GM06990 (cell line): ENCODE measurements around the gene ABCA12.

ENCODE experiments used
- DNase-seq: peaks from one replicate; pipeline ENCODE4 v3.0.0-alpha.2; 2011; ENCODE audit not compliant: insufficient read length; ENCODE audit errors: extremely low read depth
- H3K27me3 ChIP-seq: replicated peaks from 2 replicates; pipeline ENCODE4 v1.6.0; 2011; ENCODE audit warnings: low read length; ENCODE audit not compliant: control insufficient read depth, insufficient read depth
- H3K36me3 ChIP-seq: 2 replicates; pipeline ENCODE4 v1.5.1; 2011; ENCODE audit warnings: low read length; ENCODE audit not compliant: control insufficient read depth, insufficient read depth
- H3K4me3 ChIP-seq: replicated peaks from 2 replicates; pipeline ENCODE4 v1.5.1; 2011; ENCODE audit warnings: low read depth, mild to moderate bottlenecking, control low read depth, low read length
- CTCF ChIP-seq: IDR thresholded peaks from 2 replicates; pipeline ENCODE4 v1.5.1; 2011; ENCODE audit warnings: low read length, control low read depth, mild to moderate bottlenecking, inconsistent platforms; ENCODE audit not compliant: insufficient read depth, poor library complexity, severe bottlenecking

ABCA12 gene

DNA sequence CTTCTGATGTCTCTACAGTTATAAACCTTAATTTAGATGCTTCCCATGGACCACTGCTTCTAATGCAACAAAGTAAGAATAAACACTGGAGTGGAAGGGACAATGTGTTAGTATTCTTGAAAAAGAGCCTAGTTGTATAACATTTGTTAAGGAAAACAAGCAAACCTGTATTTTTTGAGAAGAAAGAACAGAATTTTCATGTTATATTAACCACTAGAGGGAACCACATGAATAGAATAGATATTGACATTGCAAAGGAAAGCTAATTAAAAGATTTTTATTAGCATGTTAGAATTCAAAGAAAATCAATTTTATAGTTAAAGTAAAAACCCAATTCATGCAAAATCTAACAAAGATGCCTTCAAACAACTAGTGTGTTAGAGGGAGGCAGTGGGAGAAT is 177.7 kb downstream of the ABCA12 start:
- peak; percentile 15 for TF ChIP-seq CTCF
- H3K36me3 ChIP-seq, result no peaks in the 10 kb centered on the region
- H3K4me3 ChIP-seq, result no peak overlapping the region
- no peak for DNase-seq
- H3K27me3 ChIP-seq, result no peaks in the 10 kb centered on the region

DNA sequence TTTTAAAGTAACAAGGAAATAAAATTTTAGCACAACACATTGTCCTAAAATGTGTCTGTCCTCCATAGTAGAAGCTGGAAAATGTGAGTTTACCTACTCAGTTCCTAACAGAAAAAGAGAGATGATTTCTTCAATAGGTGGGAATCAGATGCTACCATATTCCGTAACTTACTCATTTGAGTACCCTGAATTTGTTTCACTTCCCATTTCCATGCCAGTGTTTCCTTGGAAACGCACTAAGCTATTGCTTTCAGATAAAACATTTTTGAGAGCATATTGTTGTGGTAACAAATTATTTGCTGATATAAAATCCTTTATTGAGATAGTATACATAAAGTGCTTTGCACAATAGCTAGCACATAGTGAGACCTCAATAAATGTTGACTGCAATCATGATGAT is 191.5 kb downstream of the ABCA12 start:
- H3K4me3 ChIP-seq, result no peak overlapping the region
- H3K36me3 ChIP-seq, result no peaks in the 10 kb centered on the region; the same call in 1 of the 2 replicates
- no peak for DNase-seq
- H3K27me3 ChIP-seq, result no peaks in the 10 kb centered on the region
- no peak for TF ChIP-seq CTCF

DNA sequence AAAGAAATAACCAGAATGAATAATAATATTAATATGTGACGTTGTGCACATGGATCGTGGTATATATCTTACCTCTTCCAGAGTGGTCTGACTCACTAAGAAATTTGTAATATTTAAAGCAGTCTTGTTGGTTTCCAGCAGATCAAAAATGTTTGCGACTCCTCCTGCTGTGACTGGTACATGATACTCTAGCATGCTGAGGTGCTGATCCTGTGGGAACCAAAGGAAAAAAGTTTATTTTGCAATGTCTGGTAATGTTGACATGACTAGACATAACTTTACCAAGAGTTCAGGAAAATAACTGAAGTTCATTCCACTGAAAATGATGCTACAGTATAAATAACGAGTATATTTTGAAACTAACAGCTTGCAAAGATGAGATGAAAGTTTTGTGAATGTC is 204.4 kb downstream of the ABCA12 start:
- Histone ChIP-seq H3K4me3 (no peak overlapping the region), H3K36me3 (no peaks in the 10 kb centered on the region), H3K27me3 (no peaks in the 10 kb centered on the region)
- DNase-seq, result no peak
- TF ChIP-seq CTCF, result no peak

DNA sequence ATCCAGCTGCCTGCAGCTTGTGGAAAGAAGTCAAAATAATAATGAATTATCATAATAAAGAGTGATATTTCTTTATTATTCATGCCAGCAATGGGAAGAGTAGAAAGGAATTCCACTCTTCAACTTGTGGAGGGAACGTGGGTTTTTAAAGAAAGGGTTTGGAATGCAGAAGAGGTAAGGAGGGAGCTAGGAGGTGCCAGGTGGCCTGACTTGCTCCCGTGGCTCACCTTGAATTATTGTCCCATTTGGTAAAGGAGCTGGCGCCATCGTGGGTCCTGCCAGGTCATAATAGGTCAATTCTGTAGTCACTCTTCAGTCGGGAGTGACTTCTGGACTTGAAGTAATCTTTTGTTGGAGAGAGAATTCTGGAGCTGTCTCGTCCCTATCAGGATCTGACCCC is 233.8 kb downstream of the ABCA12 start:
- H3K4me3 ChIP-seq, result no peak overlapping the region
- no peak for DNase-seq
- no peaks in the 10 kb centered on the region for H3K36me3 ChIP-seq
- no peaks in the 10 kb centered on the region for H3K27me3 ChIP-seq
- TF ChIP-seq CTCF, result no peak

DNA sequence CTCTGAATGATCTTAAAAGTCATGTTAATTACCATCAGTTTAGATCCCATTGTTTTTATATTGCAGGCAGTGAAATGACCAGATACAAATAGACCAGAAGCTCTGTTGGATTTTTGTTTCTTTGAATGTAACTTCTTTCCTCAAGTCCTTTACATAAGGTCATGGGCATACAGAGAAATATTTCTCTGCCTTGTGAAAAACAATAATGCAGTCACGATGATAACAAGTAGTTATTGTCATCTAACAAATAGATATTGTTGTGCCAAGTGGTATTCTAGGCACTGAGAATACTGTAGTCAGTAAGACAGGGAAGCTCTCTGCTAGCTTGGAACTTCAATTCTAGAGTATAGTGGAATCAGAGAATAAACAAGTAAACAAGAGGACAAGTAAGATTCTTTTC is 234.2 kb downstream of the ABCA12 start:
- DNase-seq, result no peak
- H3K36me3 ChIP-seq, result no peaks in the 10 kb centered on the region
- no peak for TF ChIP-seq CTCF
- H3K27me3 ChIP-seq, result no peaks in the 10 kb centered on the region
- H3K4me3 ChIP-seq, result no peak overlapping the region

DNA sequence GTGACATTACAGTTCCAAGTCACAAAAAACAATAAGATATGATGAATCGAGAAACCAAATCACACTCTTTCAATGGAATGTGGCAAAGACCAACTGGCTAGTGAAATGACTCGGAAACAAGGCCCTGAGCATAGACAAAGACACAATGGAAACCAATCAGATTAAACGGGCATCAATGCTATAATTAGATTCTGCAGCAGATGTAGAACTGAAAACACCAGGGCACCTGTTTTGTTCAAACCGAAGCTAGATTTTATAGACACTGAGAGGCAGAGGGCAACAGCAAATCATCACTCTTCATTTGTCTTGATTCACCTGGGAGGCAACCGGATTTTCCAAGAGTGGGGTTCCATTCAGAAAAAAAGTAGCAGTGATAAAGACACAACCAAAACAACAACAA is 236.1 kb downstream of the ABCA12 start:
- H3K36me3 ChIP-seq, result no peaks in the 10 kb centered on the region
- no peaks in the 10 kb centered on the region for H3K27me3 ChIP-seq
- H3K4me3 ChIP-seq, result no peak overlapping the region
- no peak for TF ChIP-seq CTCF
- DNase-seq, result no peak
